NCI-H526 (cell line): ENCODE results near the gene SDHA.
"Not testable (repeated sequence)": the region's sequence is repeated elsewhere in the genome, so short reads cannot be mapped to it uniquely, and the experiment has no call there.

Source experiments
- DNase-seq, 2 experiments: peaks; one replicate each; lab custom pipeline; 2025; lab: John Stamatoyannopoulos, UW

The SDHA gene

DNA sequence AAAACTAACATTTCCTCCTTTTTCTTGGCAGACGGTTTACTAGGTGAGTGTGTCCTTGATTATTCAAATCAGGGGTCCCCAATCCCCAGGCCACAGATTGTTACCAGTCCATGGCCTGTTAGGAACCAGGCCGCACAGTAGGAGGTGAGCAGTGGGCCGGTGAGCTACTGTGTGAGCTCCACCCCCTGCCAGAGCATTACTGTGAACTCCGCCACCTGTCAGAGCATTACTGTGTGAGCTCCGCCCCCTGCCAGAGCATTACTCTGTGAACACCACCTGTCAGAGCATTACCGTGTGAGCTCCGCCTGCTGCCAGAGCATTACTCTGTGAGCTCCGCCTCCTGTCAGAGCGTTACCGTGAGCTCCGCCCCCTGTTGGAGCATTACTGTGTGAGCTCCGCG, 39.0 kb downstream of the SDHA start:
- no peak for DNase-seq

DNA sequence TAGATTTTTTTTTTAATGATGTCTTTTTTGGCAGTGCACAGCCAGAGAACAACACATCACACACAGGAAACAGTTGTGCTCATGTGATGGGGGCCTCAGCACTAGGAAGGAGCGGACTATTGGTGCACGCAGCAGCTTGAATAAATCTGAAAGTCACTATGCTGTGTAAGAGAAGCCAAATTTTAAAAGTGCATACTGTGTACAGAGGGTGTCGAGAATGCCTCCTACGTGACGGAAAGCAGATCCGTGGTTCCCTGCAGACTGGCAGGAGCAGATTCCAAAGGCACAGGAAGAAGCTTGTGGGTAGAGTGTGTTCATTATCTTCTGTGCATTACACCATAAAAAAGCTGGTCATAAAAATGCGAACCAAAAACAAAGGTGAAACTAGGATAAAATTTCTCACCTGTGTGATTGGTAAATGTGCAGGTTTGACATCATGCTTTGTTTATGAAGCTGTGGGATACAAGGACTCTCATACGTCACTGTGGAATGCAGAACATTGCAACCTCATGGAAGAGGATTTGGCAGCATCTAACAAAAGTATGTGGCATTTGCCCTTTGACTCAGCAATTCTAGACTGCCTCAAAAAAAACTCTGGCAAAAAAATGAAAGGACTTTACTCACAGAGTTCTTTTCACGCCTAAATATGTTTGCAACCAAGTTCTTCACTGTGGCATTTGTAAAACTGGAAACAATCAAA, 45.3 kb downstream of the SDHA start:
- not testable (repeated sequence) for DNase-seq

DNA sequence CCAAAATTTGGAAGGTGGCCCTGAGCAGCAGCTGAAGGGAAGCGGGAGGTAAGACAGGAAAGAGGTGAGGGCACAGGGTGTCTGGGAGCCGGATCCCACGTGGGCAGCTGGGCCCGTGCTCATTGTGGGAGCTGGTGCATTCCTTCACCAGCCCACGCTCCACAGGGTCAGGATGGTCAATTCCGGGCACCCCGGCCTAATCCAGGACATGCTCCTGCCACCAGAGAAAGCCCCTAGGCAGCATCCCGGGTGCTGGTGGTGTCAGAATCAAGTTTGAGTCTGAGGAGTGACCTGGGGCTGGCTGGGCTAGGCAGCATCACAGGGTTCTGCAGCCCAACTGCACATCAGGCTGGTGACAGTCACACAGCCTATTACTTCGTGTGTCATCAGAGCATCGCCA, 46.2 kb downstream of the SDHA start:
- no peak for DNase-seq

DNA sequence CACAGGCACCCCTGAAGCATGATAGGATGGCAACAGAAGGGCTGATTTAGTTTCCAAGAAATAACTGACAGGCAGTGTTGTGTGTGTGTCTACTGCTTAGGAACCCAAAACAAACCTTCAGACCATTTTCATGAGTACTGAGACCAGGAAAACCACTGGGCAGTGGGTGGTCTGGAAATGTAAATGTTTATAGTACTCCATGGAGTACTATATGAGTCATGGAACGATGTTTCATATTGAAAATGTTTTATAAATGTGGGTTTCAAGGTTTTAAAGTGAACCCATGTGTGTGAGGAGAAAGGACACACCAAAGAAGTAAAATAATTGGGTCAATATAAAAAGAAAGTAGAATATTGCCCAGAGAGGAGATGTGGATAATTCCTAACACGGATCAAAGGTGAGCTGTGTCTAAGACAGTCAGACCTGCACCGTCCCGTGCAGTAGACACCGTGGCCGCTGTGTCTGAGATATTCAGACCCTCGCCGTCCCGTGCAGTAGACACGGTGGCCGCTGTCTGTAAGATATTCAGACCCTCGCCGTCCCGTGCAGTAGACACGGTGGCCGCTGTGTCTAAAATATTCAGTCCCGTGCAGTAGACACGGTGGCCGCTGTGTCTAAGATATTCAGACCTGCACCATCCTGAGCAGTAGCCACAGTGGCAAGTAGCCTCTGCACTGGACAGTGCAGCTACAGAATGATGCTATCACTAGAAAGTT, 48.3 kb downstream of the SDHA start:
- not testable (repeated sequence) for DNase-seq

DNA sequence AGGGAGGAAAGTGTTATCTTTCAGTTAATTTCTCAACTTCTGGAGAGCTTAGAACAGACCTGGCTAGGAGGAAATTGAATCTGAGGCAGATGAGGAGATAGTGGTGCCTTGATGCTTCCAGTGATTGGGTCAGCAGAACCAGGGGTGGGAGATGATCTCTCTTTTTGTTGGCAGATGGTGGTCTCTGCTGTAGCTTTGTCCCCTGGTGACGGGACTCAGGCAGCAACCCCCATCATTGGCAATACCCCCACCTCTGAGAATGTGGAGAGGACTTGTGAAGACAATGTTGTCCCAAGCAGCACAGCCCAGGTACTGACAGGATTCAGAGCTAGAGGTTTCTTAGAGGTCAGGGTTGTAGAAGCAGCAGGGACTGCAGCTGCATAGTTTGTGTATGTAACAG, 49.6 kb downstream of the SDHA start:
- DNase-seq: no peak

DNA sequence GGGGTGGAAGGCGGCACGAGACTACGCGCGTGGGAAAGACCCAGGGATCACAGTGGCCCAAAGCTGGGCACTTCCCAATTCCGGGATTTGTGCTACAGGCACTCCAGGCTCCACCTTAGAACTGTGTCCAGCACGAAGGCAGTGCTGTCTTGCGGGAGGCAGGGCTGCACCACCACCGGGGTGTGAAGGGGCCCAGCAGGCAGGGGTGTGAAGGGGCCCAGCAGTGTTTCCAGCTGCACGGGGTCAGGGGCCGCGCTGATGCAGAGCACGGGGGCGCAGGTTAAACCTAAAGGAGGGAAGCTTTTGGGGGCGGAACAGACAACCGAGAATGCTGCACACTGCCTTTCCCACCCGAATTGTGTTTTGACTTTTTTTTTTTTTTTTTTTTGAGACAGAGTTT, 52.2 kb downstream of the SDHA start:
- DNase-seq: no peak

DNA sequence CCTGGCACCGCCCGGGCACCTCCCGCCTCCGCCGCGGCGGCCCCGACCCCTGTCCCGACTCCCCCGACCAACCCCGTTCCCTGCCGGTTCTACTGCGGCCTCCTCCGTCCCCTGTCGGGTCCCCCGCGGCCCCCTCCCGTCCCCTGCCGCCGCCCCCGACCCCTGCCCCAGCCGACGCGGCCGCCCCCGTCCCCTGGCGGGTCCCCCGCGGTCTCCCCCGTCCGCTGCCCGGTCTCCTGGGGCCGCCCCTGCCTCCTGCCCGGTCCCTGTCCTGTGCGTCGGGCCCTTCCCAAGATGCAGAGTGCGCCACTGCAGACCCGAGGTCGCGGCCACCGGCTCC, 53.7 kb downstream of the SDHA start:
- not testable (repeated sequence) for DNase-seq

DNA sequence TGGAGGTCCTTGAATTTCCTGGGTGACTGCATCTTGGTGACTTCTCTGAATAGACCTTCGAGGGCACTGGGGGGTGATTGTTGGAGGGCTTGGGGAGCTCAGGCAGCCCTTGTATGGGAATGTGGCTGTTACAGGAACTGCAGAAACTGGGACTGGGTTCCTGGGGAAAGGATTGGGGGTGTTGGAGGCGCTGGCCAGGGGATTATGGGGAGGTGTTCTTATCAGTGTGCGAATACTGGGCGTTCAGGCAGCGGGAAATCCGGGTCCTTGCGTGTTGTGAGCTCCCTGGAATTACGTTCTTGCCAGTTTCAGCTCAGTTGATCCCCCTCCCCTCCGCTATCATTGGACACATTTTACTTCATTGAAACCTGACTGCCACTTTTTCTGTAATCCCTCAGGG, 55.0 kb downstream of the SDHA start:
- DNase-seq: not testable (repeated sequence)

DNA sequence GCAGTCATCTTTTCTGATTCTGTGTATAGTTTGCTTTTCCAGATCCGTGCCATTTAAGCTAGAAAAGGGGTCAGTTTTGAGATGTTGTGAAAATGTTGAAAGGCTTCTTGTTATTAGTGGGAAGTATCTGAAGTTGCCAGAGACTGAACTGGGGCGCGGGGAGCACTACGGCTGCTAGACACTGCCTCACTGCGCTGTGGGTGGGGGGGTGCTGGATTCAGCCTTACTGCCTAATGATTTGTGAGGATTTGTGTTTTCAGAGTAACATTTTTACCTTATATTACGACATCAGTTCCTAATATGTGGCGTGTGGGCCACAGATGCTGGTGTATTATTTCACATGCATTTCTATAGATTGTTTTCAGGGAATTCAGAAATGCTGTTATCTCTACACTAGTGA, 55.4 kb downstream of the SDHA start:
- not testable (repeated sequence) for DNase-seq

DNA sequence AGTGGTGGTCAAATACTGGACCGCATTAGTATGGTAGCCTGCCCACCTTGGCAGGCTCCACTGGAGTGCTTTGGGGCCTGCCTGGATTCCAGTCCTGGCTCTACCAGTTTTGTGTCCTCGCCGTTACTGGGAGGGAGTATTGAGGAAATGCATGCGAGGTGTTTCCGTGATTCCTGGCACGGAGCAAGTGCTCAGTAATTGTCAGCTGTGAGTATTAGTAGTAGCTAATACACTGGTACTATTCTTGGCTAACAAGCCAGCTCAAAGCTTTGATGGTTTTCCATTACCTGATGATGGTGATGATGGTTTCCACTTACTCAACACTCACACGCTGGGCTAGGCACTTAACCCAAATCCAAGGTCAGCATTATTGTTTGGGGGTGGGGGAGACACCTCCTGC, 56.2 kb downstream of the SDHA start:
- not testable (repeated sequence) for DNase-seq

DNA sequence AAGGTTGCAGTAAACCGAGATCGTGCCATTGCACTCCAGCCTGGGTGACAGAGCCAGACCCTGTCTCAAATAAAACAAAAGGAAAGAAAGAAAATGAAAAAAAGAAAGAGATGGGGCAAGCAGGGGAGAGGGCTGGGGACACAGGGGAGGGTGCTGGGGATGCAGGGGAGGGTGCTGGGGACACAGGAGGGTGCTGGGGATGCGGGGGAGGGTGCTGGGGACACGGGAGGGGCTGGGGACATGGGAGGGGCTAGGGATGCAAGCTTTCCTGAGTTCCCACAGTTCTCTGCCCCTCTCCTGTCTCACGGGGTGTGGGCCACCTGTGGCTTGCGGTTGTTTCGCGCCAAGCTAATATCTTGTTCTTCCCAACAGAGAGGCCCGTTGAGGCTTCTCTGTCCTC, 60.5 kb downstream of the SDHA start:
- DNase-seq: no peak

DNA sequence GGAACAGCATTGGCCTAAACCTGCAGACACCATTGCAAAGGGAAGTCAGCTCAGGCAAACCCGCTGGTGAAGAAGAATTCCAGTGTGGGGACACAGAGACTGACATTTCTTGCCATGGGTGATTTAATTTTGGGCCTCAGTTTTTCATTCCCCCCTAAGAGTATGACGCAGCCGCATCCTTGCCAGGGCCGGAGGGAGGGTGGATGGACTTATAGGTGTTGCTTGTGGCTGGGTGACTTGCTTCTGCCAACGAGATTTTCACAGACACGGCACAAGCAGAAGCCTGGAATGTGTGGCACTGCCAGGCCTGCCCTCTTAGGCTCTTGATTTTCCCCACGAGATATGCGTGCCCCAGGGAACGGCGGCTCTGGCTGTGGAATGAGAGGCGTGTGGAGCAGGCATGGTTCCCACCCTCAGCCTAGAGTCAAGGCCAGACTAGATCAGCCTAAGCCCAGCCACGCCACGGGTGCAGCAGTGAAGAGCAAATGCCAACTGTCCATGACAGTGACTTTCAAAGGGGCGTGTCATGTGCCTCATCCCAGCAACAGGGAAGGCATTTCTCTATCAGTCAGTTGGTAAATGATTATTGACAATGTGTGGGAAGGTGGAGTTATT, 61.0 kb downstream of the SDHA start:
- not testable (repeated sequence) for DNase-seq

DNA sequence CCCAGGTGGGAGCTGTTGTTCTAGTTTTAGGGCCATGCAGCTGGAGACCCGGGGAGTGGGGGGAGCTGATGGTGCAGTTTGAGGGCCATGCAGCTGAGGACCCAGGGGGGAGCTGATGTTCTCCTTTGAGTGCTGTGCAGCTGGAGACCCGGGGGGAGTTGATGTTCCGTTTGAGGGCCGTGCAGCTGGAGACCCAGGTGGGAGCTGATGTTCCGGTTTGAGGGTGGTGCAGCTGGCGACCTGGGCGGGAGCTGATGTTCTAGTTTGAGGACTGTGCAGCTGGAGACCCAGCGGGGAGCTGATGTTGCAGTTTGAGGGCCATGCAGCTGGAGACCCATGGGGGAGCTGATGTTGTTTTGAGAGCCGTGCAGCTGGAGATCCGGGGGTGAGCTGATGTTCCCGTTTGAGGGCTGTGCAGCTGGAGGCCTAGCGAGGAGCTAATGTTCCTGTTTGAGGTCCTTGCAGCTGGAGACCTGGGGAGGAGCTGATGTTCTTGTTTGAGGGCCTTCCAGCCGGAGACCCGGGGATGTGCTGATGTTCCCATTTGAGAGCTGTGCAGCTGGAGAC, 68.0 kb downstream of the SDHA start:
- DNase-seq: no peak

DNA sequence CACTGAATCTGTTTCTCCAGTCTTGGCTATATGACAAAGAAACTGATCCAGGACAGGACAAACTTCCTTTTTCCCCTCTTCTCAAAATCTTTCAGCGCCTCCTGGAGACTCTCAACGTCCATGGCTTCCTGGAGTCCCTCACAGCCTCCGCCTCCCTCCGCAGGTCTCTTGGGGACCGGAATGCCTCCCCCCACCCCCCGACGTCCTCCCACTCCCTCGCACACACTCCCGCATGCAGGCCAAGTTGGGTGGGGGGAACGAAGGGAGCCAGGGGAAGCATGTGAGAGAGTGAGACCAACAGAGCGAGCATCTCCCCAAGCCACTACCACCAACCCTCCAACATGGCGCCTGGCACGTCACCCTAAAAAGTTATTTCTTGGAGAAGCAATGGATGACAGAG, 72.1 kb downstream of the SDHA start:
- DNase-seq: not testable (repeated sequence)

DNA sequence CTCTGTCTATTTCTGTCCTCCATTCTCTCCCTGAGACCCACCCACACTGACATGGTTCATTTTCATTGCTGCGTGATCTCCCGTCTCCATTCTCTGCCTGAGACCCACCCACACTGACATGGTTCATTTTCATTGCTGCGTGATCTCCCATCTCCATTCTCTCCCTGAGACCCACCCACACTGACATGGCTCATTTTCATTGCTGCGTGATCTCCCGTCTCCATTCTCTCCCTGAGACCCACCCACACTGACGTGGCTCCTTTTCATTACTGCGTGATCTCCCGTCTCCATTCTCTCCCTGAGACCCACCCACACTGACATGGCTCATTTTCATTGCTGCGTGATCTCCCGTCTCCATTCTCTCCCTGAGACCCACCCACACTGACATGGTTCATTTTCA, 73.2 kb downstream of the SDHA start:
- not testable (repeated sequence) for DNase-seq

DNA sequence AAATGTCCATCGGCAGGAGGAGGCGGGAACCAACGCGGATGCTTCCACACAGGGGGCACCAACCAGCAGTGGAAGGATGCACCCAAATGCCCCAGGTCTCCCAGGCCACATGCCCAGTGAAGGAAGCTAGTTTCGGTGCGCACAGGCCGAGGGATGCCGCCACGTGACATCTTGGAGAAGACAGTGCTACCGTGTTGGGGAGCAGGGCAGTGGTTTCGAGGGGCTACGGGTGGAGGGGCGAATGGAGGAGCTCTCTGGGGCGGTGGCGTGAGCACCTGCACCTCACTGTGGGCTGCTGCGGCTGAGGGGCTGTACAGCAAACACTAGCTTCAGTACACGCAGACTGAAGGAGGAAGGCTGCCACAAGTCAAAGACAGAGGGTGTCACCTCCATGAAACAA, 76.7 kb downstream of the SDHA start:
- DNase-seq: not testable (repeated sequence)

DNA sequence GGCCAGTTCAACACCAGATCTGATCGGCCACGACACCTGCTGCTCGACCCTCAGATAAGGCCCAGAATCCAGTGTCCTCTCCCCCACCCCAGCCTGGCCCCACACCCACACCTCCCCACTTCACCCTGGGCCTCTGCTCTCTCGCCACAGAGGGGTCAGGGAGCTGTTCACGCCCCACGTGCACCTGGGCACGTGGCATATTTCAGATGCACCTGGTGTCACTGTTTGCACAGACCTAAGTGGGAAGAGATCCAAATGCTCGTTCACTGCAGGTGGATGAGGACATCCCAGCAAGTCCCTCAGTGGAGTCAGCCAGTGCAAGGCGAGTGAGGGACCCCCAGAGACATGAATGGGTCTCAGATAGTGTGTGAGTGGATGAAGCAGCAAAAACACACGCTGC, 78.1 kb downstream of the SDHA start:
- not testable (repeated sequence) for DNase-seq

DNA sequence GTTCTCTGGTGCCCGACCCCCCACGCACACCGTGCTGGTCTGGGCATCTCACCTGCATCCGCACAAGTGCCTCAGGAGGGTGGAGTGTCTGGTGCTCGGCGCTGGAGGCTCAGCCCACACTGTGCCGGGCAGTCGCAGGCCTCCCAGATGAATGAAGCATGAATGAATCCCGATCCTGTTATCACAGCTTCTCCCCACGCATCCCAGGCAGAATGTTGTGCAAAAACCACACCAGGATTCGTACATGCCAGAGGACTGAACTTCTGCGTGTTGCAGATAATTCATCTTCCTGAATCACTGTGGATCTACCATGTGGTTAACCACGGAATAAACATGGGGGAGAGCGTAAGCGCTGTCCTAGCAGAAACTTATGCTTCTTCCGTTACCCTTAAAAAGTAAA, 78.8 kb downstream of the SDHA start:
- DNase-seq: not testable (repeated sequence)

DNA sequence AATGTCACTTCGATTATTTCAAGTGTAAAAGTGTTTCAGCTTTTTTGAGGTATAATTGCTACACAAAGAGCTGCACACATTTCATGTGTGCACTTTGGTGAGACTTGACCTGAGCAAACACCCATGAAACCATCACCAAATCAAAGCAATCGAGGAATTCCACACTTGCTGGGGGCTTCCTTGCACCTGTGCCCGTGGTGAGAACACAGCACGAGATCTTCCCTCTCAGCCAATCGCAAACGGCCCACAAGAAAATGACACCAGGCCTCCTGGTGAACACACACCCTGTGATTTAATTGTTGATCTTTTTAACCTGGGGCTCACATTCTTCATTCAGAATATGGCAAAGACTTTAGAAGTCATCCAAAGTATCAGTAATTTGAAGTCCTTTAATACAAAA, 79.3 kb downstream of the SDHA start:
- DNase-seq: not testable (repeated sequence)

DNA sequence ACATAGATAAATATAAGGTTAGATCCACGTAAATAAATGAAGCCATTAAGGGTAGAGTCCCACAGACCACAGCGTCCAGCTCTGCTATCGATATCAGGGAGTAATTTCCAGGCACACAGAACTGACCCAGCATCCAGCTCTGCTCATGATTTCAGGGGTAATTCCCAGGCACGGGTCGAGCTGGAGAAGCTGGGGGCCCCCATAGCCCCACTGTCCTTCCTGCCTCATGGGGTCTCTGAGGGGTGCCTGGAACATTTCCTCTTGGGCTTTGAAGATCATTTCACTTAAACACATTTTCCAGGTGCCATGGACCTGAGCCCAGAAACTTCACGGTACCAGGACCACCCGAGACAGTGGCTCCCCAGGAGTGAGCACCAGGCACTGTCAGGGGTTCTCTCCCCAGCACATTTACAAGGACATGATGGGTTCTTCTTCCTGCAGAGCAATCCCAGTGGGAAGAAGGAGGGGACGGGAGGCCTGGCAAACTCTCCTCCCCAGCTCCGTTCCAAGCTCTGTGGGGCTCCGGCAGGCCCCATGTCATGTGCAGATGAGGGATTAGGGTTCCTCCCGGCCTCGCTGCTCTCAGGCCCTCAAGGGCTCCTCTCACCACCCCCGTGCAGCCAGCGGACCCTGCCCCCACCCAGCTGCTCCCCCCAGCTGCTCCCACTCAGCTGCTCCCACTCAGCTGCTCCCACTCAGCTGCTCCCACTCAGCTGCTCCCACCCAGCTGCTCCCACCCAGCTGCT, 80.0 kb downstream of the SDHA start:
- DNase-seq: not testable (repeated sequence)

DNA sequence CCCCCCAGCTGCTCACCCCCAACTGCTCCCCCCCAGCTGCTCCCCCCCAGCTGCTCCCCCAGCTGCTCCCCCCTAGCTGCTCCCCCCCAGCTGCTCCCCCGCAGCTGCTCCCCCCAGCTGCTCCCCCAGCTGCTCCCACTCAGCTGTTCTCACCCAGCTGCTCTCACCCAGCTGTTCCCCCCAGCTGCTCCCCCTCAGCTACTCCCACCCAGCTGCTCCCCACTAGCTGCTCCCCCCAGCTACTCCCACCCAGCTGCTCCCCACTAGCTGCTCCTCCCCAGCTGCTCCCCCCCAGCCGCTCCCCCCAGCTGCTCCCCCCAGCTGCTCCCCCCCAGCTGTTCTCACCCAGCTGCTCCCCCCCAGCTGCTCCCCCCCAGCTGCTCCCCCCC, 80.6 kb downstream of the SDHA start:
- DNase-seq: no peak

DNA sequence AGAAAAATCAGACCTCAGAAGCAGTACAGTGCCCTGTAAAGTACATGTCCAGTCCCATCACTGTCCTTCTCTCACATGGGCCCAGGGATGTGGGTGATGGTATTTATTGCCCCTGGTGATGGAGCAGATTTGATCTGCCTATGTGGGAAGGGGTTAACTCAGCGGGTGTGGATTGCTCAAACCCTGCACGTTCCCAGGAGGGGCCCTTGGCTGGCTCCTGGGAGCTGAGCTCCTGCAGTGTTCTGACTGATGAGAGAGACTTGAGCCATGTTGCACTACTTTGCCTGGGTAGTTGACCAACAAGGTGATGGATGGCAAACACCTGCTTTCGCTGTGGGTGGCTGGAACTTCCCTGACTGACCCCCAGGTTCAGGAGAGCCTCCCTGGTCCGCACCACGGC, 81.8 kb downstream of the SDHA start:
- DNase-seq: not testable (repeated sequence)
